Adipose tissue (tissue), 3 donors: Measurements from ENCODE around the gene PDE11A. TPM values are rescaled to one million over a fixed set of nuclear protein-coding genes. Genes with fewer than 3 reads are reported as not detected.

Source experiments
- H3K27ac ChIP-seq: one replicate; pipeline ENCODE4 v1.5.1; 2013; ENCODE audit warnings: low read depth, low read length
- WGBS, 3 donors: extraction: QIAGEN DNeasy Blood & Tissue Kit; methylation state at CpG; one replicate each; pipeline ENCODE4 v1.1.7; 2013; 5-methylcytosine and 5-hydroxymethylcytosine counted together
- polyA plus RNA-seq, 3 donors: library from polyadenylated mRNA; stranded (reverse); fragments of 200-250 nt; gene quantifications; one replicate each; pipeline ENCODE4 v1.2.3, GENCODE V29; 2013
- donor health status: healthy with polysubstance abuse.
- donor health status: Bipolar disorder and iron deficiency.
- donor health status: healthy.

Gene PDE11A
- polyA plus RNA-seq, 3 donors, result 0.11 to 0.72 (median 0.27) TPM

DNA sequence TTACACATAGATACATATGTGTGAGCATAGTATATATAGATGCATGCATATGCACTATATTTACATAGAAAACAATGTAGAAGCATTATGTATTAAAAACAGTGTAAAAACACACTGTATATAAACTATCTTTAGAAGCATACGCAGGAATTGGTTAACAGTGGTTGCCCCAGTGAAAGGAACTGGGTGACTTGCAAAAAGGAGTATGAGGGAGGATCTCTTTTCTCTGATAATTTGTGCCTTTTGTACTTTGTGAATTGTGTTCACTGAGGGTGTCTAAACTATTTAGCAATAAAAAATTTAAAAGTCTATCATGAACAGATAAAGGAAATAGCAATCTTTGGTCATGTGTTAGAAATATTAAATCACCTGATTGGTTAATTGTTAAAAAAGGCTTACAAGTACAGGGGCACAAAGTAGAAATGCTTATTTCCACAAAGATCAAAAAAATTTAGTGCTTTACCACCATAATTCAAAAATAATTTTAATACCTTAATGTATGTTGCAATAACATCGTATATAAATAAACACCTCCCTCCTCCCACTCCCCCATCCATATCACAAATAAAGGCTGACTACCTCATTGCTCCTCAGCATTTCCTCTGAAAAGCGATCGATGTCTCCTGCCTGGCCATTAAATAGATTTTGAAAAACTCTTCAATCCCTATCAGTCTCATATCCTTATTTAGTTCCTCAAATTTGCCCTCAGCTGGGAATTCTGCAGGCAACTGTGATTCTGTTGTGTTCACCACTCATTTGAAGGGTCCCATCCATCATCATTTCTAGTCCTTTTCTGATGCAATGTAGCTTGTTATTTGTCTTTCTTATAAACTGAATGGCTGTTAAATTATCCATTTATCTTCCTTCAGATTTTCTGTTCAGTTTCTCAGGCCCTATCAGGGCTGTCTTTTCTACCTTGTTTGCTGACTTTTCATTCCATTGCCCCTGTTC lies 422.7 kb downstream of the PDE11A start:
- WGBS, 3 donors, result 46 to 68% (median 68%) methylated on average over 4 of the region's 4 CpGs
- H3K27ac ChIP-seq, result no peak overlapping the region

DNA sequence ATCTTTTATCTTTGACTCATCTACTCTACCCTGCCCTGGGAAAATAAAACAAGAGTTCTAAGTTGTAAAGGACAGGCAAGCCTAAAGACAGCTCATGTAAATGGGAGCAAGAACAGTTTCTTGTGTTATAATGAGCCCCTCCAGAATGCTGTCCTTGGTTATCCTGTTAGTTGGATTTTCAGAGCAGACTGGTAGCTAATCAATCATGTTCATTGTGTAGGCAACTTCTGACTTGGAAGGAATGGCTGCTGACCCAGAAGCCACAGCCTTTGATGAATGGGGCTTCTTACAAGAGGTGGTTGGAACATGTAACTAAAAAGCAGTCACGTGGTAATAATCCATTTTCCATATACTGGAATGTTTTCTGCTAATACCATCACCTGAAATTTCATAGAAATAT lies 425.8 kb downstream of the PDE11A start:
- WGBS, 3 donors, result 65 to 88% (median 86%) methylated on average over 1 of the region's 1 CpG
- H3K27ac ChIP-seq, result no peak overlapping the region

DNA sequence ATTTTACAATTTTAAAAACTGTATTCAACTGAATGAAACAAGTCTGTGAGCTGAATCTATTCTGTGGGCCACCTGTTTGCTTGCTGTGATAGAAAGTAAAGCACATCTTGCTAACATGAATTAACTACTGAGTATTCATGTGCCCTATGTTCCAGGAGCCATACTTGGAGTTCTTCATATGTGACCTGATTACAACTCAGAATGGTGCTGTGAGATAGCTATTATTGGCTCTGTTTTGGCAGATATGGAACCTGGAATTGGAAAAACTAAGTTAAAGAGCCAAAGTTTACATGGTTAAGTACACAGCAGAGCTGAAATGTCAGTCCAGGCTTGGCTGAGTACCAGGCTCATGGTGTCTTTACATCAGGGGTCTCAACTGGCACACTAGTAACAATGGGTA lies 426.3 kb downstream of the PDE11A start:
- no peak overlapping the region for H3K27ac ChIP-seq

DNA sequence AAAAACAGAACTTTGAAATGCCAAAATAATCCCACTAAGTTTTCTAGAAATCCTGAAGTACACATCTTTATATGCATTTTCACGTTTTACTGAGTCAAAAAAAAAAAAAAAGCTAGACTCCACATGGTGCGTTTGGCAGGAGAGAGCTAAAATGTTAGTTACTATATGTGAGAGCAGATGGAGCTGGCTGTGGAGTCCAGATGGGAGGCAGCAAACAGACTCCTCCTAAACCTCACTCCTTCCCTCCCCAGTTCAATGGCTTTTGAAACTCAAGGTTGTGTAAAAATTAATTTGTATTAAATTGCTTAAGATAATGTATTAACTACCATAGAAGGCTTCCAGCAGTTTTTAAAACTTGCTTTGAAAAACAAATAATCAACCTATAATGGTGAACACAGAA lies 431.2 kb downstream of the PDE11A start:
- WGBS, 3 donors, result 59 to 64% (median 63%) methylated on average over 2 of the region's 2 CpGs
- no peak overlapping the region for H3K27ac ChIP-seq

DNA sequence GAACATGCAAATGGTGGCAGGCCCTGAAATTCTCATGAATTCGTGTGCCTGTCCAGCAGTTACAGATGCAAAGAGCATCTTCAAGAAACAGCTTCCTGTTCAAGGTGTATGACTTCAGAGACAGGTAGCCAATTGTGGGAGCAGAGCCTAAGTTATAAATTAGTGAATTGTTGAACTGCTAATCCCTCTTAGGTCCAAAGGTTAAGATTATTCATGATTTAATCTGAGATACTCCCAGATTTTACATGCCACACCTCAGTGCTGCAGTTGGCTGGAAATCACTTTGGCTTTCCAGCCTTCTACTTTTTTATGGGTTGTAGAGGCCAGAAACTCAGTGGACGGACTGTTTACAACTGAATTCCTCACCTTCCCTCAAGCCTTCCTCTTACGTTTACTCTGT lies 432.2 kb downstream of the PDE11A start:
- 81 to 94% (median 82%) methylated on average over 3 of the region's 3 CpGs for WGBS, 3 donors

DNA sequence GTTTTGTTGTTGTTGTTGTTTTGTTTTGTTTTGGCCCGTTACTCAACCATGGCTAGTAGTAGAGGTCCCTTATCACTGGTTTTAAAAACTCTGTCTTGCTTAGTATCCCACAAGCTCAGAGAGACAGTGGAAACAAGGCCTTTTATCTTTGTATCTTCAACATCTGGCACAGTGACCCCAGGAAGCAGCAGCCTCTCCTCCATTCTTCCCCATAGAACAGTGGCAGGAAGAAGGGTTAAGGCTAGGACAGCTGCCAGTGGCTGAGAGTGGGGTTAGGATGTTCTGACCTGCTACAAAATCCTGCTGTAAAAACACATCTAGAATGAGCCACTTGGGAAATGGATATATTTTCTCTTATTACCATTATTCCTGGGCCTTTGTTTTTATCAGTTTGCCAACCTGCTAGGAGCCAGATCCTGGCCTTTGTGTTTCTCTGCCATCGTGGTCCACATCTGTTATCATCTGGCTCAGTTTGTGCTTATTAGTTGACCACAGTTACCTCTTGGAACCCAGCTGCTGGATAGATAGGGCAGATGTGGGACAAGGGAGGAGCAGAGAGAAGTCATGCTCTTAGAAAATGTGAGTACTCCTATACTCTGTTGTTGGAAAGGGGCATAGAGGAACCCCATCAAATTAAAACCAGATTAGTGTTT lies 433.2 kb downstream of the PDE11A start:
- 62 to 92% (median 68%) methylated on average over 2 of the region's 2 CpGs for WGBS, 3 donors
- H3K27ac ChIP-seq, result no peak overlapping the region

More for the DNA sequence above, 432.2 kb downstream of the PDE11A start:
- no peak overlapping the region for H3K27ac ChIP-seq

DNA sequence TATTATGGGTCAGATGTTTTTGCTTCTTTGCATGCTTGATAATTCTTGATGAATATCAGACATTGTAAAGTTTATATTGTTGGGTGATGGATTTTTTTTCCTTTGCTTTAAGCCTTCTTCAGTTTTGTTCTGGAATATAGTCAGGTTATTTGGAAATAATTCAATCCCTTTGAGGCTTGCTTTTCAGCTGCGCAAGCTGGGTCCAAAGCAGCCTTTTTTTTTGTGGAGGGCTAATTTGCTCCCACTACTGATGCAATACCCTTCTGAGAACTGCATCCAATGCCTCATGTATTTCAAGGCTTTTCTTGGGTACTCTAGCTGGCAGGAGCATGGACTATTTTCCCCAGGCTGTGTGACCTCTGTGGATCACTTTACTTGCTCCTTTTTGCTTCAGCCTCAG lies 434.1 kb downstream of the PDE11A start:
- WGBS, 3 donors, result 89 to 96% (median 92%) methylated on average over 1 of the region's 1 CpG
- H3K27ac ChIP-seq, result no peak overlapping the region

DNA sequence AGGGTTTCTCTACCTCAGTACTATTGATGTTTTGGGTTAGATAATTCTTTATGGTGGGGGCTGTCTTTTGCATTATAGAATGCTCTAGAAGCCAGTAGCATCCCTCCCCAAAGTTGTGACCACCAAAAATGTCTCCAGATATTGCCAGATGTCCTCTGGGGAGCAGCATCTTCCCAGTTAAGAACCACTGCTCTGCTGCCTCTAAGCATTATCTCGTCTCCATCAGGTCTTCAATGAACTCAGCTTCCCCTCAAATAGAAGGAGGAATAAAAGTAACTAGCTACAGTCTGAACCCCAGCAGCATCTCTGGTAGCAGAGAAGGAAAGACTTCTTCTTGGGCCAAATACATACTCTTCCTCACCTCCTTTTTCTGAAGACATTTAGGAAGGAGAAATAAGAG lies 435.9 kb downstream of the PDE11A start:
- 74 to 86% (median 79%) methylated on average over 1 of the region's 1 CpG for WGBS, 3 donors
- H3K27ac ChIP-seq, result no peak overlapping the region

DNA sequence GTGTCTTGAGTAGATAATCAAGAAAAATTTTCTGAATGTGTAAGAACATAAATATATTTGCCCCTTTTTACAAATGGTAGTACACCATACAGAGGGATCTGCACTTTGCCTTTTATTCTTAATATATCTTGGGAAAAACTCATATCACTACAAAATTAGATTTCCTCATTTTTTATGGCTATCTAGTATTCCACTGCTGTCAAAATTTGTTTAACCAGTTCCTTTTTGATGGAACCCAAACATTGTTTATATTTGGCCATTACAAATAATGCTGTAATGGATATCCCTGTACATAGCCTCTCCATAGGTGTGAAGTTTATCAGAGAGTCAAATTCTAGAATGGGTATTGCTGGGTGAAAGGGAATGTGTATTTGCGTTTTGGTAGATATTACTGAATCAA lies 436.9 kb downstream of the PDE11A start:
- 0% methylated on average over 1 of the region's 1 CpG for WGBS, 3 donors
- no peak overlapping the region for H3K27ac ChIP-seq

DNA sequence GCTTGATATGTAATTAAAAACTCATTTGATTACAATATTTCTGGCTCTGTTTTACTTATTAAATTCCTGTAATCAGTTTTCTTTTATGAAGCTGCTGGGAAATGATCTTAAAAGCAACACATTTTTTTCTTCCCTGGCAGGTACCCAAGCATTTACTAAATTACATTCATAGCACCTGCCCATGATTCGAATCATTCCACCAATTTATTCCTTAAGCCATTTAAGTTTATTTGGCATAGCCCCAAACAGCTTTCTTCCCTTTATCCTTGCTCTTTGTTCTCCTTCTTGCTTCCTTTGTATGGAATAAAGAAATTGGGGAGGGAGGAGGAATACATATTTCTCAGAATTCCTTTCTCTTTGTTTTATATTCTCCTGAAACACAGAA lies 438.7 kb downstream of the PDE11A start:
- H3K27ac ChIP-seq, result no peak overlapping the region
- 37 to 53% (median 49%) methylated on average over 1 of the region's 1 CpG for WGBS, 3 donors

DNA sequence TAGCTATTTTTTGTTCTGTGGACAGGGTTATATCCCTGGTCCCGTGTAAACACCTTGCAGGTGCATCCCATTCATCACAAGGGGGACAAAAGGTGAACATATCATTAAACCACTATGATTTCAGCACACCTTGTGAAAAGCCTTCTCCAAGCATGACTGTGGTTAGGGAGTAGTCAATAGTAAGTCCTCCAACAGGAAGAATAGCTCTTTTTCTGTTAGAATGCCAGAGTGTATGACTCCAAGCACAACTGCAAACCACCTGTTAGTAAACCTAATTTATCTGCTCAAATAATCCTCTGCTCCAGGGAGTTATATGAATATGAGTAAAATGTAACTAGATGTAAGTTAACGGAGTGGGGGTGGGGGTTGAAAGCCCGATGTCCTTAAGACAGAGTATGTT lies 439.5 kb downstream of the PDE11A start:
- H3K27ac ChIP-seq, result no peak overlapping the region

DNA sequence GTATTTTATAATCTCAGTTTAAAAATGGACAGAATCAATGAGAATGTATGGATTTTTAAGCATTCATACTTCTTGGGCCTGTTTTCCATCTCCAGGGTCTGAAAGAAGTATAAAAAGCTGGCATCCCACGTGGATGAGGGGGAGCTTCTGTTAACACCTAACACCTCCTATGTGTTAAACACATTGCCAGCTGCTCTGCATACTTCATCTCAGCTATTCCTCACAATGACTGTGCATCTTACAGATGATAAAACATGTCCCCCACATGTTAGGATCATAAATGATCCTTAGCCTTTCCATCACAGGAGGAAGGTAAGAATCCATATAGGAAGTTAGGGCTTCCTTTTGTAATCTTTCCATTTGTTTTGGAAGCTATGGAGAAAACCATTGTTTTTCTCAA lies 440.9 kb downstream of the PDE11A start:
- H3K27ac ChIP-seq, result no peak overlapping the region
- 60 to 76% (median 65%) methylated on average over 1 of the region's 1 CpG for WGBS, 3 donors

More for the DNA sequence above, 439.5 kb downstream of the PDE11A start:
- WGBS, 3 donors, result 49 to 54% (median 51%) methylated on average over 3 of the region's 3 CpGs

DNA sequence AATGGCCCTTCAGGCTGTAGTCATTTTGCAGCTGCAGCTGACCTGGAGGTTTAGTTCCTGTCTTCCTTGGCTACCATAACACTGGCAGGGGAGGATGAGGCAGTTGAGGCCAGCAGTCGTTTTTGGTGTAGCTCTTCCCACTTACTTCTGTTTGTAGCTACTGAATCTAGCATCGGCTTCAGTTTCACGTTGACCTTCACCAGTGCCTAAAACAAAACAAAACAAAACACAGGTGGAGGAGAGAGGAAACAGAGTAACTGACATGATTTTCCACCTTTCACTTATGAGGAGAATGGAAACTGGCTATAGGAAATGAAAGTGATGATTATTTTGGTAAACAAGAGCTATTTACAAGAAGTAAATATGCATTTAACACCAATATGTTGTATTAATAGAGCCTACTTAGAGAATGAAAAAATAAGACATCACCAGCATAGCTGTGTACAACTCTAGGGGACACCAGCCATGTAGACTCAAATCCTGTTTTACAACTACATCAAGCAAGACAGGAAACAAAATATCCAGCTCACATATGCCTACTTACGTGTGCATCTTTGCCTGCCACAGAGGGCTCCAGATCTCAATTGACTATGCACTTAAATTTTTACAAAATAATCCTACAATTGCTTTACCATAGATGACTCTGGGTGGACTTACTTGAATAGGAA lies 443.1 kb downstream of the PDE11A start:
- 54 to 70% (median 61%) methylated on average over 4 of the region's 4 CpGs for WGBS, 3 donors
- no peak overlapping the region for H3K27ac ChIP-seq

DNA sequence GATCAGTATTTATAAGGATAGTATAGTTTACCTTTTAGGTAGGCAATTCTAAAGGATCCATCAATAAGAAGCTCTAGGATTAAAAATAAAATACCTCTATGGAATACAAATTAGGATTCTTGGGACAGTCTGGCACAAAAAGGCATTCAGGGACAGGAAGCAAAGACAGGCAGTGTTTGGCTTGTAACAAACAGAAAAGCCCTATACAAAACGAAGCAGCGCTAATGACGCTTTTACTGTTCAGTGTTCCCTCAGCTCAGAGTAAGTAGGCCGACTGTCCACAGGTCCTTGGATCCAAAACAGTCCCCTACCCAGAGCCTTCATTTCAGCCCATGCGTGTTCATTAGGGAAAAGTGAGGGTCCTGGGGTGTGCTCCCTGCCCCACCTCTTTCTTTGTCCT lies 443.7 kb downstream of the PDE11A start:
- 75 to 86% (median 78%) methylated on average over 5 of the region's 5 CpGs for WGBS, 3 donors
- no peak overlapping the region for H3K27ac ChIP-seq

DNA sequence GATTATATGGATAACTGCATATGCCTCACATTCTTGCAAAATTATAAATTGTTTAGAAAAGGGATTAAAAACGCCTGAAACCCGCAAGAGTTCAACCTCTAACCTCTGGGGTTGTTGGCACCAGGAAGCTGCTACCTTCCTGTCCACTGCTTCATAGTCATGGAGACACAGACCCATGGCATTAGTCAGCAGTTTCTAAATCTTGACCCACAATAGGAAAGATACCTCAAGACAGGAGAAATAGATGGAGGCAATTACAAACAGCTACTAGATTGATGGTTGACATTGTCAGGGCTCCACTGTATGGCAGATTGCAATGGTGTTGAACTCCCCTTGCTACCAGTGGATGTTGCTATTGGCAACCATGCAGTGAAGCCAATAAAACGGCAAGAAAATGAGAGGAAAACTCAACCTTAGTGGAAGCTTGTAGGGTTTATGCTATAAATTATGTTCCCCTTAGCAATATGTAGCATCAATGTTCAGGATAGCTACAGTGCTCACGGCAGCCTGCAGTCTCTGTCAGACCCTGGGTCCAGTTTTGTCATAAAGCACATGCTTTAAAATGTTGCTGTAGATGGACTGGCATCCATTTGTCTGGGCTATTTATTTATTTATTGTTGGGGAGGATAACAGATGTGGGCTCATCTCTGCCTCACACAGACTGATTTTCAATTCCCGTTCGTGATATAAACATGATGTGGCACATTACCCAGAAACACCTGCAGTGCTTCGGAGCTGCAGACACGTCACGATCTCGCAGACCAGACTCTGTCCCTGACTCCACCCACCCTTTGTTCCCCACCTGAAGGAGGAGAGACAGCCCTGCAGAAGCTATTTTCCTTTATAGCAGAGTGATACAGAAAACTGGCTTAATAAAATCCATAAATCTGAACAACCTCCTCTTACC lies 446.6 kb downstream of the PDE11A start:
- no peak overlapping the region for H3K27ac ChIP-seq
- WGBS, 3 donors, result 51 to 77% (median 55%) methylated on average over 10 of the region's 10 CpGs

DNA sequence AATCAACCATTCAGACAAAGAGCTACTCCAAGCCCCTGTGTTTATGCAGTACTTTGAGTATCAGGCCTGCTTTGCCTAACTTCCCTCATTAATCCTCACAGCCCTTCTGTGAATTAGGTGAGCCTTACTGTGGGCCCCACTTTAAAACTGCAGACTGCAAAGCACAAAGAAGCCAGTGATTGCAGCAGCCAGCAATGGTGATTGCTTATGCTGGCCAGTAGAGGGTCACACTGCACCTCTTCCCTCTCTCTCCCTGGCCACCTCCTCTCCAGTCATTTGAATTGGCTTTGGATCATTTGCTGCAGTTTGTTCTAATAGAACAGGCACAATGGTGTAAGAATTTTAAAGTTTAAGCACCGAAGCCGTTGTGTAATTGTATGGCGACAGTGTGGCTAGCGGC lies 450.1 kb downstream of the PDE11A start:
- 39 to 83% (median 78%) methylated on average over 4 of the region's 4 CpGs for WGBS, 3 donors
- H3K27ac ChIP-seq, result no peak overlapping the region

DNA sequence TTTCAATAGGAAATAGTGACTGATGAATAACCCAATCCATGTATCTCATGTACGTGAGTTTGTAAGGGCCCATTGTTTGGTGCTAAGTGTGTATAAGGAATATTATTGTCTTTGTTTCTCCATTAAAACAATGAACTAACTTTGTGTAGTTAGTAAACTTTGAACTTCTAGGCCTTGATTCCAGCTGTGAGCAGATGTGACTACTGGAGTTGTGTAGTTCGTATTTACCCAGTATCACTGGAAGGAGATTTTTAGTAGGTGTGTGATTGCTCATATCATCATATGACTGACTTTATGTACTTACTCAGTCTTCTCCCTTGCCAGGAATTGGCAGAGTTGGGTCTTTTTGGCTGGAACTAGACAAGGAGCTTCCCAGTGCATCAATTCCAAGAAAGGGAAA lies 452.6 kb downstream of the PDE11A start:
- H3K27ac ChIP-seq, result no peak overlapping the region
- 89 to 92% (median 91%) methylated on average over 2 of the region's 2 CpGs for WGBS, 3 donors

DNA sequence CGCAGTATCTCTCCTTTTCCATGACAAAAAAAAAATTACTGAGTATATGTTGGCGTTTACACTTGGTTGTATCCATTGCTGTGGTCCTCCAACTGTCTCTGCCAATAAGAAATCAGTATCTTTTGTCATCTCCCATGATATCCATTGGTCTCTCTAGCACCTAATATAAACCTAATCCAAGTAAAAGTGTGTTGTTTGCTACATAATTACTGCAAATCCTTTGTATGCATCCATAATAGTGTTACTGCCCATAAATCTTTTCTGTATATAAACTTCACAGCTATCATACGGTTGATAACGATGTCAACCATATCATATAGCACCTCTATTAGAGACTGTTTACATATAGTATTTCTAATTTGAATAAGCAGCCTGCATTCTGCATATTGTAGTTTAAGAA lies 453.1 kb downstream of the PDE11A start:
- no peak overlapping the region for H3K27ac ChIP-seq

More for the DNA sequence above, 453.1 kb downstream of the PDE11A start:
- 85 to 88% (median 86%) methylated on average over 4 of the region's 4 CpGs for WGBS, 3 donors
